Endothelial cell (in vitro differentiated cells): ENCODE results near the gene KCTD13. TPM values are rescaled to one million over a fixed set of nuclear protein-coding genes. Genes with fewer than 3 reads are reported as not detected.
A peak's percentile ranks its signal among the peaks of the same experiment; 100 is the strongest.

Experiments
- DNase-seq: peaks from one replicate; pipeline ENCODE4 v3.0.0; 2021; ENCODE audit warnings: low spot score
- H3K27ac Mint-ChIP-seq: one replicate; pipeline ENCODE4 v1.8.0; 2021; ENCODE audit warnings: mixed read lengths, inconsistent platforms; ENCODE audit not compliant: unreplicated experiment
- H3K27me3 Mint-ChIP-seq: one replicate; pipeline ENCODE4 v1.8.0; 2021; ENCODE audit warnings: mild to moderate bottlenecking, moderate library complexity, mixed read lengths, inconsistent platforms; ENCODE audit not compliant: unreplicated experiment
- H3K36me3 Mint-ChIP-seq: one replicate; pipeline ENCODE4 v1.8.0; 2021; ENCODE audit warnings: mild to moderate bottlenecking, low read depth, mixed read lengths, inconsistent platforms; ENCODE audit not compliant: unreplicated experiment
- H3K4me1 Mint-ChIP-seq: one replicate; pipeline ENCODE4 v1.8.0; 2021; ENCODE audit warnings: mild to moderate bottlenecking, mixed read lengths, inconsistent platforms; ENCODE audit not compliant: unreplicated experiment
- H3K4me3 Mint-ChIP-seq: one replicate; pipeline ENCODE4 v1.8.0; 2021; ENCODE audit warnings: mild to moderate bottlenecking, mixed read lengths, inconsistent platforms; ENCODE audit not compliant: unreplicated experiment
- H3K9me3 Mint-ChIP-seq: one replicate; pipeline ENCODE4 v1.8.0; 2021; ENCODE audit warnings: mixed read lengths, inconsistent platforms; ENCODE audit not compliant: unreplicated experiment
- CTCF ChIP-seq: fragments of 200-600 bp; sonication (generic); IDR thresholded peaks from one replicate; pipeline ENCODE4 v1.5.0; 2021; ENCODE audit warnings: antibody characterized with exemption; ENCODE audit not compliant: unreplicated experiment
- long read RNA-seq: library from polyadenylated mRNA; unstranded; transcript quantifications from one replicate; pipeline ENCODE4 v2.0.0, GENCODE V29; 2020; ENCODE audit not compliant: unreplicated experiment
- total RNA-seq: library from RNA; stranded (reverse); fragmentation: NEBNext Ultra II Directional; extraction: Animal tissue kit (Norgen Biotek cat#: 25700); gene quantifications from one replicate; pipeline ENCODE4 v1.2.1, GENCODE V29; 2021; ENCODE audit not compliant: unreplicated experiment

Gene KCTD13
- total RNA-seq: 25.8 TPM
- long read RNA-seq, transcript KCTD13-208 (6 exons, 2,528 nt): major isoform, 12 of 15 reads
- long read RNA-seq, partial matches to known transcripts: 0 of 15 reads
- long read RNA-seq, other reads (novel, unspliced or antisense): 3 of 15 reads

DNA sequence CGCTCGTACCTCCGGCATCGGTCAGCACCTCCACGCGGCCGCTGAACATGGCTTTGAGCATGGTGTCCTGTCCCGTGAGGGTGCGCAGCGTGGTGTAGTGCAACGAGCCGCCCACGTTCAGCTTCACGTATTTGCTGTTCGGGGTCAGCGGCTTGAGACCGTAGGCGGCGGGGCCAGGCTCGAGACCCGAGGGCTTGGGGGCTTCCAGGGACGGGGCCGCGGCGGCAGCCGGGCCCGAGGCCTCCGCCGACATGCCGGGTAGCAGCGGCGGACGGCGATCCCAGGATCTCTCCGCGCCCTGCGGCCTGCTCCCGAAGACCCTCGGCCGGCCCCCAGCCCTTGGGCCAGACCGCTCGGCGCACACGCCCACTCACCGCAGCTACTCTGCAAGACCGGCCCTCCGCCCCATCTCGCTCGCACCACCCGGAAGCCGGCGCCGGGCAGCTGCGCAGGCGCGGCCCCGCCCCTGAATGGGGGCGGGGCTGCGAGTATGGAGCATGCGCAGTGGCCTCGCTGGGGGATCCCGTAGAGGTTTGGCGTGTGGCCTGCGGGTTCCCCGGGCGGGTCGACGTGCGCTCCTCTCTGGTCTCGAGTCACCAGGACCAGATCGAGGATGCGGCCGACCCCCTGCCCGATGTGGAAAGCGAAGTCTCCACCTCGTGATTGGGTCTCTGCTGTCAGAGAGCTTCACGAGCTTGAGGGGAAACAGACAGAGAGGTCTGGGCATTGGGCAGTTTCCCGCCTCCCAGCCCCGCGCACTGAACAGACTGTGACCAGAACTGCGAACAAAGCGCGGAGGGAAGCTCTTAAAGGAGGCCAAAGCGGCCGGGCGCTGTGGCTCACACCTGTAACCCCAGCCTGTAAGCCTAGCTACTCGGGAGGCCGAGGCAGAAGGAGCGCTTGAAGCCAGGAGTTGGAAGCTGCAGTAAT, at the start of gene KCTD13:
TSS of gene KCTD13 (minus strand) at position 446 of the 930 bp plus-strand sequence. CDS start at position 253, 193 bp downstream.
- no peak for TF ChIP-seq CTCF
- Mint-ChIP-seq H3K27me3 (peaks cover 5% of the 10 kb centered on the region), H3K36me3 (peaks cover 5% of the 10 kb centered on the region), H3K27ac (peak within 1 kb of the TSS; percentile 24), H3K9me3 (no peaks in the 10 kb centered on the region), H3K4me3 (peak within 1 kb of the TSS; percentile 97), H3K4me1 (peaks cover 22% of the 10 kb centered on the region)
- peak; percentile 97 for DNase-seq

GRCh38 chr16:29975134-29975538, 49.1 kb upstream of the KCTD13 start:
- TF ChIP-seq CTCF: no peak
- Mint-ChIP-seq H3K27me3 (peaks cover 27% of the 10 kb centered on the region), H3K27ac (peak overlapping the region; percentile 99), H3K4me3 (peak overlapping the region; percentile 96), H3K9me3 (no peaks in the 10 kb centered on the region), H3K36me3 (peaks cover 53% of the 10 kb centered on the region), H3K4me1 (peaks cover 64% of the 10 kb centered on the region)
- DNase-seq: no peak

GRCh38 chr16:29974291-29975133, 48.5 kb upstream of the KCTD13 start:
- H3K36me3 Mint-ChIP-seq: peaks cover 51% of the 10 kb centered on the region

DNA sequence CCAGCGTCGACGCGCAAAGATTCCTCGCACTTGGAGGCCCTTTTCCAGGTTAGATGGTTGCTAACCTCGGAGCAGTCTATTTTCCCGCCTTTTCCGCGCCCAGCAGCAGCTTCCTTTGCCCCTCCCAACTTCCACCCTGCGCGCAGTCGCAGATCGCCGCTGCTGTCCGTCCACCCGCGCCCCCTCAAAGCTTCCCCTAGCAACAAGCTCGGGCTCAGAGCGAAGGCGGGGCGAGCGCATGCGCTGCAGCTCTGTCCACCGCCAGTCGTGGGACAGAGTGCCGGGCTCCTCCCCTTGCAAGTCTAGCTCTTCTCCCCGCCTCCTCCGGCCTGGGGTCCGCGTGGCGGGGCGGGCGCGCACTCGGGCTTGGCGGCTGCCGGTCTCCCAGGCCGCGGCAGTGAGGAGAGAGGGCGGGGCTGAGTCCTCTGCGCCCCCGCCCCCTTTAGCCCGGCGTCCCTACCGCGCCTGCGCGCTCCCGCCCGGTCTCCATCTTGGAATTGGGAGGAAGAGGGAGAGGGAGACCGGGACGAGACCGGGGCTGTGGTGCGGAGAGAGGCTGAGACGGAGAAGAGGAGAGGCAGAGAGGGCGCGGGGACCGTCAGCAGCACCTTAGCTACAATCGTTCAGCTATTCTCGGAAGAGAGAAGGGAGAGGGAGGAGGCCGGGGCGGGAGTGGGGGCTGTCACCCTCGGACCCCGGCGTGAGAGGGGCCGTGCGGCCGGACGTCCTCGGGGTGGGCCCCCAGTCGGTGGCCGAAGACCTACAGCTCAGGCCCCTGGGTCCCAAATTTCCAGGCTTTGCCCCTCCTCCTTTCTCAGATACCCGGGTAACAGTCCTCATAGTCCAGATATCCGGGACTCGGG, 47.6 kb upstream of the KCTD13 start, which contains the start of gene TAOK2:
TSS of gene TAOK2 (plus strand) at position 485 of the 863 bp plus-strand sequence. CDS start 3,905 bp downstream, outside the sequence.
- peaks cover 47% of the 10 kb centered on the region for H3K36me3 Mint-ChIP-seq
- no peak for TF ChIP-seq CTCF
- peak; percentile 100 for DNase-seq
- peaks cover 27% of the 10 kb centered on the region for H3K27me3 Mint-ChIP-seq
- H3K27ac Mint-ChIP-seq: peak within 1 kb of the TSS; percentile 99
- H3K4me1 Mint-ChIP-seq: peaks cover 49% of the 10 kb centered on the region
- H3K9me3 Mint-ChIP-seq: no peaks in the 10 kb centered on the region
- peak within 1 kb of the TSS; percentile 96 for H3K4me3 Mint-ChIP-seq

More at GRCh38 chr16:29974291-29975133, 48.5 kb upstream of the KCTD13 start:
- peak overlapping the region; percentile 96 for H3K4me3 Mint-ChIP-seq
- no peak for TF ChIP-seq CTCF
- DNase-seq: peak; percentile 65
- H3K9me3 Mint-ChIP-seq: no peaks in the 10 kb centered on the region
- peak overlapping the region; percentile 99 for H3K27ac Mint-ChIP-seq
- peaks cover 58% of the 10 kb centered on the region for H3K4me1 Mint-ChIP-seq
- H3K27me3 Mint-ChIP-seq: peaks cover 27% of the 10 kb centered on the region
